NCI-H2081 (cell line): ENCODE data around the gene SART1.
"Not testable (repeated sequence)": the region's sequence is repeated elsewhere in the genome, so short reads cannot be mapped to it uniquely, and the experiment has no call there.

Experiments
- DNase-seq, 2 experiments: peaks; one replicate each; lab custom pipeline; 2025; lab: John Stamatoyannopoulos, UW

The SART1 gene

GRCh38 chr11:65934014-65934413 is 27.5 kb upstream of the SART1 start:
- DNase-seq = no peak

GRCh38 chr11:65937766-65938165 is 23.8 kb upstream of the SART1 start:
- DNase-seq = no peak

GRCh38 chr11:65941720-65942310 is 19.7 kb upstream of the SART1 start:
- no peak for DNase-seq

- DNase-seq = no peak
These were observed 19.0 kb upstream of the SART1 start for GRCh38 chr11:65942531-65942930.

GRCh38 chr11:65944191-65944590 is 17.3 kb upstream of the SART1 start:
- no peak for DNase-seq

GRCh38 chr11:65944767-65945166 is 16.8 kb upstream of the SART1 start:
- DNase-seq = no peak

- no peak for DNase-seq
These were observed 16.1 kb upstream of the SART1 start, which contains the start of gene TSGA10IP for GRCh38 chr11:65945430-65945911. Gene TSGA10IP (plus strand): TSS chr11:65945480. CDS start chr11:65945676, 196 bp downstream.

- DNase-seq = no peak
These were observed 15.5 kb upstream of the SART1 start for GRCh38 chr11:65945941-65946558.

- no peak for DNase-seq
These were observed 14.9 kb upstream of the SART1 start for GRCh38 chr11:65946655-65947054.

- DNase-seq = no peak
These were observed 14.4 kb upstream of the SART1 start for GRCh38 chr11:65947133-65947532.

- DNase-seq = no peak
These were observed 13.9 kb upstream of the SART1 start for GRCh38 chr11:65947603-65948125.

GRCh38 chr11:65950711-65951110 is 10.8 kb upstream of the SART1 start:
- DNase-seq = not testable (repeated sequence)

- DNase-seq = not testable (repeated sequence)
These were observed 9.9 kb upstream of the SART1 start for GRCh38 chr11:65951641-65952040.

- DNase-seq = no peak
These were observed 9.4 kb upstream of the SART1 start for GRCh38 chr11:65952052-65952521.

GRCh38 chr11:65953471-65953870 is 8.1 kb upstream of the SART1 start:
- no peak for DNase-seq

GRCh38 chr11:65954771-65955170 is 6.8 kb upstream of the SART1 start:
- DNase-seq = no peak

- DNase-seq = no peak
These were observed 3.2 kb upstream of the SART1 start for GRCh38 chr11:65958291-65958690.

GRCh38 chr11:65958774-65959420 is 2.6 kb upstream of the SART1 start:
- DNase-seq = no peak

GRCh38 chr11:65960824-65961266 is 689 bp upstream of the SART1 start:
- no peak for DNase-seq

GRCh38 chr11:65962141-65962564 is 619 bp downstream of the SART1 start:
- DNase-seq = no peak

- DNase-seq = no peak
These were observed 3.4 kb downstream of the SART1 start for GRCh38 chr11:65964906-65965305.

GRCh38 chr11:65965986-65966762 is 4.6 kb downstream of the SART1 start:
- no peak for DNase-seq
